Sigmoid colon (tissue), 7 donors: Measurements from ENCODE around the gene SMPD4. TPM values are rescaled to one million over a fixed set of nuclear protein-coding genes. Genes with fewer than 3 reads are reported as not detected.
"Not testable (repeated sequence)": the region's sequence is repeated elsewhere in the genome, so short reads cannot be mapped to it uniquely, and the experiment has no call there.

ENCODE experiments used
- DNase-seq: peaks from one replicate; pipeline ENCODE4 v3.0.0-alpha.2; 2019
- H3K27ac ChIP-seq, 4 donors: fragments of 200-600 bp; sonication (generic); one replicate each; pipeline ENCODE4 v1.5.1; 2016 to 2019; ENCODE audit warnings: mild to moderate bottlenecking in 1 of 4
- H3K27me3 ChIP-seq, 3 donors: fragments of 200-600 bp; sonication (generic); one replicate each; pipeline ENCODE4 v1.5.1; 2019; ENCODE audit warnings: mild to moderate bottlenecking in 1 of 3
- H3K36me3 ChIP-seq, 4 donors: fragments of 200-600 bp; sonication (generic); one replicate each; pipeline ENCODE4 v1.5.1; 2016 to 2019
- H3K4me1 ChIP-seq, 4 donors: fragments of 200-600 bp; sonication (generic); one replicate each; pipeline ENCODE4 v1.5.1; 2017 to 2019
- H3K4me3 ChIP-seq, 4 donors: fragments of 200-600 bp; sonication (generic); one replicate each; pipeline ENCODE4 v1.5.1; 2017 to 2019; ENCODE audit warnings: mild to moderate bottlenecking in 2 of 4, moderate library complexity in 1 of 4
- H3K9me3 ChIP-seq, 4 donors: fragments of 200-600 bp in 3 of 4; sonication (generic) in 3 of 4; one replicate each; pipeline versions ENCODE4 v1.5.1 to v1.6.1; 2013 to 2019
- EP300 ChIP-seq, 4 donors: sonication (generic); formaldehyde crosslinking; IDR thresholded peaks; one replicate each; pipeline ENCODE4 v1.6.1; 2017; ENCODE audit warnings: antibody characterized with exemption in 4 of 4
- POLR2A ChIP-seq, 2 donors: fragments of 450-650 bp; IDR thresholded peaks; one replicate each; pipeline ENCODE4 v1.6.1; 2016; ENCODE audit warnings: antibody characterized with exemption in 2 of 2, mild to moderate bottlenecking in 2 of 2, moderate library complexity in 2 of 2
- POLR2AphosphoS5 ChIP-seq, 4 donors: sonication (generic); formaldehyde crosslinking; IDR thresholded peaks; one replicate each; pipeline ENCODE4 v1.6.1; 2017; ENCODE audit warnings: antibody characterized with exemption in 4 of 4
- WGBS, 2 donors: extraction: QIAGEN DNeasy Blood & Tissue Kit; methylation state at CpG; one replicate each; pipeline ENCODE4 v1.1.7; 2013; 5-methylcytosine and 5-hydroxymethylcytosine counted together
- intact Hi-C: fragments of 100-400 bp; cut with DNase I; formaldehyde crosslinking; loops from one replicate; pipeline ENCODE4 v1.15.1; 2023
- polyA plus RNA-seq, 3 donors: library from polyadenylated mRNA; stranded (reverse); fragments of 200-250 nt; gene quantifications; one replicate each; pipeline ENCODE4 v1.2.3, GENCODE V29; 2013
- total RNA-seq, 4 donors: library from RNA; depleted of rRNA; stranded (reverse); fragments of >200 nt; gene quantifications; one replicate each; pipeline ENCODE4 v1.1.0, GENCODE V29; 2016
- TF ChIP-seq, protein P1 (sequence below), 4 experiments: fragments of 450-650 bp in 3 of 4; fragments of 200-600 bp in 1 of 4; IDR thresholded peaks; one replicate each; pipeline ENCODE4 v1.5.1; 2016 to 2019; ENCODE audit warnings: antibody characterized with exemption in 4 of 4, mild to moderate bottlenecking in 3 of 4, moderate library complexity in 2 of 4
- donor health status: healthy with polysubstance abuse.
- donor health status: Bipolar disorder and iron deficiency.
- donor health status: healthy.

Gene SMPD4
- total and polyA plus RNA-seq, 7 donors = 12.3 to 47.9 (median 22.8) TPM

GRCh38 chr2:130150181-130151144 lies 30.9 kb downstream of the SMPD4 start:
- Histone ChIP-seq H3K27ac (no peak overlapping the region), H3K9me3 (no peaks in the 10 kb centered on the region), H3K36me3 (peaks cover 0 to 33% (median 14%) of the 10 kb centered on the region in 4 donors), H3K4me3 (no peak overlapping the region), H3K4me1 (no peaks in the 10 kb centered on the region), H3K27me3 (no peaks in the 10 kb centered on the region)
- intact Hi-C loops = no loop called here
- WGBS, 2 donors = 88 to 92% methylated on average over 23 of the region's 23 CpGs
- TF ChIP-seq POLR2AphosphoS5 (IDR thresholded peaks at IDR 0.05) (no peak), EP300 (IDR thresholded peaks at IDR 0.05) (no peak), POLR2A (IDR thresholded peaks at IDR 0.05) (no peak)
- TF ChIP-seq, protein P1, sequence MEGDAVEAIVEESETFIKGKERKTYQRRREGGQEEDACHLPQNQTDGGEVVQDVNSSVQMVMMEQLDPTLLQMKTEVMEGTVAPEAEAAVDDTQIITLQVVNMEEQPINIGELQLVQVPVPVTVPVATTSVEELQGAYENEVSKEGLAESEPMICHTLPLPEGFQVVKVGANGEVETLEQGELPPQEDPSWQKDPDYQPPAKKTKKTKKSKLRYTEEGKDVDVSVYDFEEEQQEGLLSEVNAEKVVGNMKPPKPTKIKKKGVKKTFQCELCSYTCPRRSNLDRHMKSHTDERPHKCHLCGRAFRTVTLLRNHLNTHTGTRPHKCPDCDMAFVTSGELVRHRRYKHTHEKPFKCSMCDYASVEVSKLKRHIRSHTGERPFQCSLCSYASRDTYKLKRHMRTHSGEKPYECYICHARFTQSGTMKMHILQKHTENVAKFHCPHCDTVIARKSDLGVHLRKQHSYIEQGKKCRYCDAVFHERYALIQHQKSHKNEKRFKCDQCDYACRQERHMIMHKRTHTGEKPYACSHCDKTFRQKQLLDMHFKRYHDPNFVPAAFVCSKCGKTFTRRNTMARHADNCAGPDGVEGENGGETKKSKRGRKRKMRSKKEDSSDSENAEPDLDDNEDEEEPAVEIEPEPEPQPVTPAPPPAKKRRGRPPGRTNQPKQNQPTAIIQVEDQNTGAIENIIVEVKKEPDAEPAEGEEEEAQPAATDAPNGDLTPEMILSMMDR (IDR thresholded peaks at IDR 0.05) = no peak
- peak; percentile 60 for DNase-seq

DNA sequence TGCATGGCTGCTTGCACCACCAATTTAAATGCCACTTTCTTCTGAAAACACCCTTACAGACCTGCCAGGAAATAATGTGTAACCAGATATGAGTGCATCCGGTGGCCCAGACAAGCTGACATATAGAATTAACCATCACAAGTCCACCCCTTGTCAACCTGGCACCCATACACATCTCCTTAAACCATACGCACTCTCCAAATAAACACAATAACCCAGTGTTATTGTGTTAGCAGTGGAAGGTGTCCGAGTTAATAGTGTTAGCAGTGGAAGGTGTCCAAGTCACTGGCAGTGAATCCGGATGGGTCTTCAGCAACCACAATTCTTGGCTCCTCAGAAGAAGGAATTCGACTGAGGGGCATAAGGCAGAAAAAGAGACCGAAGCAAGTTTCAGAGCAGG lies 32.9 kb downstream of the SMPD4 start:
- intact Hi-C loops, H3K27me3 ChIP-seq, DNase-seq, H3K4me1 ChIP-seq, H3K4me3 ChIP-seq, H3K9me3 ChIP-seq, H3K27ac ChIP-seq: not testable (repeated sequence)
- 37 to 62% methylated on average over 6 of the region's 6 CpGs for WGBS, 2 donors
- peaks cover 0 to 16% (median 8%) of the 10 kb centered on the region in 4 donors for H3K36me3 ChIP-seq

- peak; percentile 73 for DNase-seq
- H3K36me3 ChIP-seq, H3K27ac ChIP-seq, H3K4me1 ChIP-seq, H3K9me3 ChIP-seq, intact Hi-C loops, H3K27me3 ChIP-seq: not testable (repeated sequence)
- H3K4me3 ChIP-seq = peak within 1 kb of the TSS; percentile 21 to 46 (median 40)
- WGBS, 2 donors = 2 to 7% methylated on average over 30 of the region's 30 CpGs
Measured at GRCh38 chr2:130145006-130145414, 36.4 kb downstream of the SMPD4 start, which contains the start of gene CCDC74B. TSS of gene CCDC74B (minus strand) at chr2:130145112. CDS start at chr2:130144996, 116 bp downstream.

DNA sequence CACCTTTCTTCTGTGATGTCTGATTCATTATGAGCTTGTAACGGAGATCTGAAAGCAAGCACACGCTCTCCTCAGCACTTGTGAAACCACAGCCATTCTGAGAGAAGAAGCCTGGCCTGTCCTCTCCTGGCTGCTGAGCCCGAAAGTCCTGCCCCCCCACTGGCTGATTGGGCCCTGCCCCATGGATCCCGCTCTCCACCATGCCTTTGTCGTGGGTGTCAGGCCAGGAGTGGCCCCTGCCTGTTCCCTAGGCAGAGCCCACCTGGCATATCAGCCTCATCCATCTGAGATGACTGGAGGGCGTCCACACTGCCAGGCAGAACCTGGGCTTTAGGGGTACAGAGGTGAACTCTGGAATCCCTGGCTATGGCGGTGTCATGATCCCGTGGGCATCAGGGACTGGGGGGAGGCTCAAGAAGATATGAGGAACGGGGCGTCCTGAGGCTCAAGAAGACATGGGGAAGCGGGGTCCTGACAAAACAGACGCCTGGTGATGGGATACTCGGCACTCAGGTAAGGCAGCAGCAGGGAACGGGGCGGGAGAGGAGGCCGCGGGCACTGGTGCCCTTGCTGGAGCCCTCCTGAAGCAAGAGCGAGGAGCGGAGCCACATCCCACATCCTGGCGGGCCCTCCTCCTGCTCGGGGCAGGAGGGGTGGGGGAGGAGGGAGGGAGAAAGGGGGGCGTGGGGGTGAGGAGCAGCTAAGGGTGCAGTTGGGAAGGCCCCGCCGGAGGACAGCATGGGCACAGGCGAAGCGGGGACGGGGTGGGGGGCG lies 37.9 kb downstream of the SMPD4 start:
- WGBS, 2 donors = 39 to 41% methylated on average over 21 of the region's 28 CpGs
- H3K27ac ChIP-seq, intact Hi-C loops, H3K9me3 ChIP-seq, H3K4me1 ChIP-seq, H3K36me3 ChIP-seq, H3K27me3 ChIP-seq: not testable (repeated sequence)
- peak; percentile 39 for DNase-seq
- peak overlapping the region in 3 of 4 donors; percentile 38 to 46 (median 43) for H3K4me3 ChIP-seq

- DNase-seq = peak; percentile 30
- H3K9me3 ChIP-seq, intact Hi-C loops, H3K4me3 ChIP-seq, H3K27ac ChIP-seq, H3K36me3 ChIP-seq, H3K27me3 ChIP-seq, H3K4me1 ChIP-seq: not testable (repeated sequence)
- WGBS, 2 donors = 89 to 90% methylated on average over 13 of the region's 13 CpGs
Measured at GRCh38 chr2:130142396-130143265, 38.8 kb downstream of the SMPD4 start.

DNA sequence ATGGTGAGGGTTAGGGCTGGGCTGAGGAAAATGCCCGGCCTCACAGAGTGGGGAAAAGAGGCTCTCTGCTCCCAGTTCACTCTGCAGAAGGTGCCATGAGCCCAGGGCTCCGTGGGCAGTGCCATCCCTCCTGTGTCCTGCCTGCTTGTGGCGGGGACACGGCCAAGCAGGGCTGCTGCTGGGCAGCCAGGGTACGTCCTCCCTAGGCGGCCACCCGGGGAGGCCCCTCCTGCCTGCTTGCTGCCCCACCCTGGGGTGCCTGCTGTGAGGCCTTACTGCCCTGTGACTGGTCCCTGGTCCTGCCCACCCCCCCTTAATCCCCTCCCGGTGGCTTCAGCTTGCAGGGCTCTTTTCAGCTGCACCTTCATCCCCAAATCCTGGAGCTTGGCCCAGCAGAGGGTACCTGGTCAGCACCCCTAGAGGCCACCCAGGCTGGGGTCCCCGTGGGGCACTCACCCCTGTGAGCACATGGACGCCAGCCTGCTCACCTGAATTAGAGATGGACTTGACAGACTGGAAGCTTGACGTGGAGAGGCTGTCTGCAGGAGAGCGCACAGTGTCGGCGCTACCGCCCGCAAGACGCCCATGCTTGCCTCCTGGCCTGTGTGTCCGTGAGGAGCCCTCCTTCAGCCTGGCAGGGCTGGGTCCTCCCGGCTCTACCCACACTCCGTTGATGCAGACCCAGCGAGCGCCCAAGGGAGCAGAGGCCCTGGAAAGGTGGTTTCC lies 39.6 kb downstream of the SMPD4 start:
- DNase-seq = peak; percentile 25

GRCh38 chr2:130141002-130141401 lies 40.4 kb downstream of the SMPD4 start:
- intact Hi-C loops, H3K36me3 ChIP-seq, H3K4me3 ChIP-seq, H3K9me3 ChIP-seq, H3K27me3 ChIP-seq, H3K4me1 ChIP-seq, H3K27ac ChIP-seq: not testable (repeated sequence)
- WGBS, 2 donors = 94 to 98% methylated on average over 4 to 5 of the region's 6 CpGs
- peak; percentile 18 for DNase-seq

More for the DNA sequence above, 39.6 kb downstream of the SMPD4 start:
- H3K27me3 ChIP-seq, H3K4me1 ChIP-seq, H3K27ac ChIP-seq, intact Hi-C loops, H3K9me3 ChIP-seq, H3K36me3 ChIP-seq, H3K4me3 ChIP-seq: not testable (repeated sequence)
- 86 to 94% methylated on average over 18 to 20 of the region's 22 CpGs for WGBS, 2 donors

- H3K27me3 ChIP-seq, H3K4me3 ChIP-seq, H3K9me3 ChIP-seq, intact Hi-C loops, H3K36me3 ChIP-seq, H3K4me1 ChIP-seq, H3K27ac ChIP-seq: not testable (repeated sequence)
- peak; percentile 33 for DNase-seq
- 82 to 87% methylated on average over 7 of the region's 7 CpGs for WGBS, 2 donors
Measured at GRCh38 chr2:130140516-130140915, 40.9 kb downstream of the SMPD4 start.

GRCh38 chr2:130139331-130140280 lies 41.8 kb downstream of the SMPD4 start:
- intact Hi-C loops, H3K4me1 ChIP-seq, H3K27ac ChIP-seq, H3K9me3 ChIP-seq, H3K36me3 ChIP-seq, H3K27me3 ChIP-seq, H3K4me3 ChIP-seq: not testable (repeated sequence)
- WGBS, 2 donors = 79 to 92% methylated on average over 29 of the region's 30 CpGs
- peak; percentile 47 for DNase-seq
